Activated B cell treated with CpG ODN at 0.5 μM for 24 hours (primary cell): Measurements from ENCODE around the gene SZRD1. TPM values are rescaled to one million over a fixed set of nuclear protein-coding genes. Genes with fewer than 3 reads are reported as not detected.

Source experiments
- ATAC-seq: fragments of 200-7000 bp; cut with Tn5 transposase; one replicate; pipeline ENCODE4 v1.10.0; 2021; ENCODE audit warnings: low read depth, mild to moderate bottlenecking, moderate library complexity
- CTCF ChIA-PET: fragments of 350-600 bp; sonication (Branson Sonifier 250); formaldehyde crosslinking; loops from one replicate; lab custom pipeline; 2021; ENCODE audit warnings: antibody characterized with exemption; lab: Charles Lee
- POLR2A ChIA-PET: fragments of 350-600 bp; sonication (Branson Sonifier 250); formaldehyde crosslinking; loops from one replicate; lab custom pipeline; 2021; ENCODE audit warnings: antibody characterized with exemption; lab: Charles Lee
- DNase-seq: peaks from one replicate; pipeline ENCODE4 v3.0.0; 2022
- H3K27ac Mint-ChIP-seq: one replicate; pipeline ENCODE4 v1.8.0; 2020; ENCODE audit warnings: mixed read lengths
- H3K27me3 Mint-ChIP-seq: one replicate; pipeline ENCODE4 v1.8.0; 2021; ENCODE audit warnings: mixed read lengths
- H3K36me3 Mint-ChIP-seq: one replicate; pipeline ENCODE4 v1.8.0; 2021; ENCODE audit warnings: low read depth, mixed read lengths
- H3K4me1 Mint-ChIP-seq: one replicate; pipeline ENCODE4 v1.8.0; 2021; ENCODE audit warnings: mixed read lengths
- H3K4me3 Mint-ChIP-seq: one replicate; pipeline ENCODE4 v1.8.0; 2020; ENCODE audit warnings: mild to moderate bottlenecking, mixed read lengths
- H3K9me3 Mint-ChIP-seq: one replicate; pipeline ENCODE4 v1.8.0; 2020; ENCODE audit warnings: mixed read lengths
- intact Hi-C: fragments of 100-400 bp; cut with micrococcal nuclease; formaldehyde crosslinking; loops from one replicate; pipeline ENCODE4 v1.15.1; 2024
- total RNA-seq: library from RNA; stranded (reverse); gene quantifications from 2 replicates; pipeline ENCODE4 v1.2.3, GENCODE V29; 2022
- TF ChIP-seq, protein P1 (sequence below): fragments of 200-600 bp; IDR thresholded peaks from one replicate; pipeline ENCODE4 v1.8.0; 2022; ENCODE audit warnings: antibody characterized with exemption, mild to moderate bottlenecking

Gene SZRD1
- total RNA-seq, 1 donor from 2014 or later: 184 TPM

DNA sequence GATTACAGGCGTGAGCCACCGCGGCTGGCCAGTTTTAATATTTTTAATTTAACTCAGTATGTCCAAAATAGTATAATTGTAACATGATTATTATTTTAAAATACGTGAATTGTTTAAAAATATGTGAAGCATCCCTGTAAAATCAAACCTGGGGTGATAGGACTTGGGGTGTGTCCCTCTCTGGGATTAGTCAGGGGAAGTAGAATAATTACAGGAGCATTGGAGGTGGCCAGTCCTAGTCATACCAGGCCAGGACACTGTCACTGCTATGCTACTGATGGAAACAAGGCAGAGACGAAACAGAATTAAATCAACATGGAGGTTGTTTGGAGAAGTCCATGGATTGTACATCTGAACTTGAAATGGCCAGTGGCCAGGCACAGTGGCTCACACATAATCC lies 16.8 kb downstream of the SZRD1 start:
- ATAC-seq: no peak
- POLR2A ChIA-PET: interaction anchor here (1.1 kb wide), 1 partner anchor 10 kb away, joined by 11 read pairs; no protein-coding TSS in a partner anchor

GRCh38 chr1:16385659-16386453 lies 18.8 kb downstream of the SZRD1 start:
- Mint-ChIP-seq H3K27ac (peak overlapping the region; percentile 92), H3K36me3 (peaks cover 30% of the 10 kb centered on the region), H3K4me1 (peaks cover 73% of the 10 kb centered on the region), H3K4me3 (no peak overlapping the region), H3K9me3 (no peaks in the 10 kb centered on the region), H3K27me3 (no peaks in the 10 kb centered on the region)
- POLR2A ChIA-PET: interaction anchor here (0.5 to 4.8 kb wide), 5 partner anchors 11 to 55 kb away, joined by 5 to 49 read pairs (median 5); partner anchors contain the start of genes NECAP2 and SZRD1
- intact Hi-C loops: loop anchor here (5.0 kb wide), 2 partner anchors 36 to 56 kb away; partner anchors contain the start of gene NECAP2
- ATAC-seq: no peak
- DNase-seq: no peak
- CTCF ChIA-PET: interaction anchor here (2.0 kb wide), 1 partner anchor 17 kb away, joined by 6 read pairs; no protein-coding TSS in a partner anchor
- TF ChIP-seq, protein P1, sequence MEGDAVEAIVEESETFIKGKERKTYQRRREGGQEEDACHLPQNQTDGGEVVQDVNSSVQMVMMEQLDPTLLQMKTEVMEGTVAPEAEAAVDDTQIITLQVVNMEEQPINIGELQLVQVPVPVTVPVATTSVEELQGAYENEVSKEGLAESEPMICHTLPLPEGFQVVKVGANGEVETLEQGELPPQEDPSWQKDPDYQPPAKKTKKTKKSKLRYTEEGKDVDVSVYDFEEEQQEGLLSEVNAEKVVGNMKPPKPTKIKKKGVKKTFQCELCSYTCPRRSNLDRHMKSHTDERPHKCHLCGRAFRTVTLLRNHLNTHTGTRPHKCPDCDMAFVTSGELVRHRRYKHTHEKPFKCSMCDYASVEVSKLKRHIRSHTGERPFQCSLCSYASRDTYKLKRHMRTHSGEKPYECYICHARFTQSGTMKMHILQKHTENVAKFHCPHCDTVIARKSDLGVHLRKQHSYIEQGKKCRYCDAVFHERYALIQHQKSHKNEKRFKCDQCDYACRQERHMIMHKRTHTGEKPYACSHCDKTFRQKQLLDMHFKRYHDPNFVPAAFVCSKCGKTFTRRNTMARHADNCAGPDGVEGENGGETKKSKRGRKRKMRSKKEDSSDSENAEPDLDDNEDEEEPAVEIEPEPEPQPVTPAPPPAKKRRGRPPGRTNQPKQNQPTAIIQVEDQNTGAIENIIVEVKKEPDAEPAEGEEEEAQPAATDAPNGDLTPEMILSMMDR: no peak

More for the DNA sequence above, 16.8 kb downstream of the SZRD1 start:
- Mint-ChIP-seq H3K4me3 (no peak overlapping the region), H3K27me3 (no peaks in the 10 kb centered on the region), H3K9me3 (no peaks in the 10 kb centered on the region), H3K4me1 (peaks cover 70% of the 10 kb centered on the region), H3K36me3 (peaks cover 29% of the 10 kb centered on the region), H3K27ac (peak overlapping the region; percentile 50)
- TF ChIP-seq, protein P1: no peak
- intact Hi-C loops: no loop called here
- no peak for DNase-seq
- CTCF ChIA-PET: no interaction called here

- ChIA-PET POLR2A (interaction anchor here (0.5 to 4.8 kb wide), 5 partner anchors 12 to 54 kb away, joined by 5 to 49 read pairs (median 6); partner anchors contain the start of genes NECAP2 and SZRD1), CTCF (interaction anchor here (1.6 to 2.3 kb wide), 3 partner anchors 18 to 308 kb away, joined by 3 to 8 read pairs (median 6); partner anchors contain the start of gene NECAP2)
- TF ChIP-seq, protein P1: no peak
- Mint-ChIP-seq H3K4me3 (peak overlapping the region; percentile 73), H3K4me1 (peaks cover 79% of the 10 kb centered on the region), H3K27me3 (no peaks in the 10 kb centered on the region), H3K27ac (peak overlapping the region; percentile 92), H3K9me3 (no peaks in the 10 kb centered on the region), H3K36me3 (peaks cover 36% of the 10 kb centered on the region)
- ATAC-seq: peak; percentile 23
- no peak for DNase-seq
- intact Hi-C loops: loop anchor here (1.0 to 5.0 kb wide), 4 partner anchors 9 to 56 kb away; partner anchors contain the start of genes NECAP2 and SZRD1
Observed at GRCh38 chr1:16386454-16387113, 19.5 kb downstream of the SZRD1 start.

- intact Hi-C loops: loop anchor here (1.0 to 5.0 kb wide), 4 partner anchors 10 to 55 kb away; partner anchors contain the start of genes NECAP2 and SZRD1
- DNase-seq (no peak), ATAC-seq (peak; percentile 62)
- H3K27ac Mint-ChIP-seq: peak overlapping the region; percentile 92
- no peaks in the 10 kb centered on the region for H3K27me3 Mint-ChIP-seq
- TF ChIP-seq, protein P1: no peak
- CTCF ChIA-PET: interaction anchor here (0.7 to 2.3 kb wide), 5 partner anchors 20 to 1067 kb away, joined by 3 to 8 read pairs (median 3); partner anchors contain the start of gene NECAP2
- no peaks in the 10 kb centered on the region for H3K9me3 Mint-ChIP-seq
- peaks cover 42% of the 10 kb centered on the region for H3K36me3 Mint-ChIP-seq
- H3K4me1 Mint-ChIP-seq: peaks cover 84% of the 10 kb centered on the region
- H3K4me3 Mint-ChIP-seq: peak overlapping the region; percentile 73
- POLR2A ChIA-PET: interaction anchor here (0.6 to 4.8 kb wide), 8 partner anchors 13 to 550 kb away, joined by 3 to 49 read pairs (median 4); partner anchors contain the start of genes NECAP2 and SZRD1
Observed at GRCh38 chr1:16387201-16388188, 20.5 kb downstream of the SZRD1 start.
